IMR-90 (cell line): Measurements from ENCODE around the gene PSENEN. TPM values are rescaled to one million over a fixed set of nuclear protein-coding genes. Genes with fewer than 3 reads are reported as not detected.

Source experiments
- ATAC-seq: fragments of 200-7000 bp; cut with Tn5 transposase; 2 replicates; pipeline ENCODE4 v1.9.1; 2020; ENCODE audit warnings: low read depth, mild to moderate bottlenecking, moderate library complexity
- BruUV-seq: library from RNA; stranded (reverse); fragments of 400-500 nt; replicated peaks from 2 replicates; lab custom pipeline; 2021; lab: Mats Ljungman, UMichigan
- CTCF ChIA-PET: fragments of 300-600 bp; formaldehyde crosslinking; extraction: SDS; loops from one replicate; lab custom pipeline; 2021; ENCODE audit warnings: antibody characterized with exemption; lab: Yijun Ruan, JAX
- POLR2A ChIA-PET: fragments of 300-600 bp; sonication (Branson Sonifier 250); formaldehyde crosslinking; loops from one replicate; lab custom pipeline; 2022; ENCODE audit warnings: antibody characterized with exemption; ENCODE audit not compliant: unreplicated experiment; lab: Charles Lee
- DNase-seq: peaks from one replicate; pipeline ENCODE4 v3.0.0; 2013
- H2AFZ ChIP-seq: replicated peaks from 2 replicates; pipeline ENCODE3; 2013; ENCODE audit warnings: low read length, mild to moderate bottlenecking; ENCODE audit not compliant: poor library complexity
- H2AK5ac ChIP-seq: 2 replicates; pipeline ENCODE4 v1.6.1; 2013; ENCODE audit warnings: low read depth, low read length, inconsistent platforms
- H2AK9ac ChIP-seq: replicated peaks from 2 replicates; pipeline ENCODE3; 2013; ENCODE audit warnings: mild to moderate bottlenecking, low read depth, low read length, moderate library complexity; ENCODE audit not compliant: poor library complexity
- H2BK120ac ChIP-seq: 2 replicates; pipeline ENCODE4 v1.6.1; 2013; ENCODE audit warnings: low read depth, low read length, inconsistent platforms
- H2BK15ac ChIP-seq: 3 replicates; pipeline ENCODE4 v1.6.1; 2013; ENCODE audit warnings: low read depth, low read length, inconsistent platforms
- H2BK20ac ChIP-seq: 2 replicates; pipeline ENCODE4 v1.6.1; 2013; ENCODE audit warnings: low read depth, mild to moderate bottlenecking, inconsistent platforms, low read length, moderate library complexity
- H2BK5ac ChIP-seq: 2 replicates; pipeline ENCODE4 v1.6.1; 2013; ENCODE audit warnings: mild to moderate bottlenecking, low read depth, low read length, inconsistent platforms; ENCODE audit not compliant: poor library complexity, severe bottlenecking
- H3K14ac ChIP-seq: replicated peaks from 2 replicates; pipeline ENCODE4 v1.6.1; 2013; ENCODE audit warnings: low read depth, low read length, inconsistent platforms
- H3K18ac ChIP-seq: 2 replicates; pipeline ENCODE4 v1.6.1; 2013; ENCODE audit warnings: low read depth, low read length, control low read depth
- H3K23ac ChIP-seq: 2 replicates; pipeline ENCODE4 v1.6.1; 2013; ENCODE audit warnings: low read depth, low read length, inconsistent platforms
- H3K27ac ChIP-seq: 2 replicates; pipeline ENCODE4 v1.5.1; 2013; ENCODE audit warnings: mild to moderate bottlenecking, control low read depth, low read length; ENCODE audit not compliant: insufficient read depth
- H3K27me3 ChIP-seq: 2 replicates; pipeline ENCODE4 v1.6.1; 2013; ENCODE audit warnings: low read length; ENCODE audit not compliant: control insufficient read depth, insufficient read depth
- H3K36me3 ChIP-seq: 2 replicates; pipeline ENCODE4 v1.6.1; 2013; ENCODE audit warnings: low read length, mixed read lengths; ENCODE audit not compliant: control insufficient read depth, insufficient read depth
- H3K4ac ChIP-seq: 2 replicates; pipeline ENCODE4 v1.6.1; 2013; ENCODE audit warnings: low read depth, low read length, inconsistent platforms
- H3K4me1 ChIP-seq: 2 replicates; pipeline ENCODE4 v1.6.1; 2013; ENCODE audit warnings: low read length, mixed read lengths; ENCODE audit not compliant: control insufficient read depth, insufficient read depth
- H3K4me2 ChIP-seq: 2 replicates; pipeline ENCODE4 v1.6.1; 2013; ENCODE audit warnings: low read depth, mild to moderate bottlenecking, control low read depth, low read length, moderate library complexity
- H3K4me3 ChIP-seq: 2 replicates; pipeline ENCODE4 v1.5.1; 2013; ENCODE audit warnings: low read depth, mild to moderate bottlenecking, control low read depth, low read length, moderate library complexity; ENCODE audit not compliant: insufficient read depth
- H3K56ac ChIP-seq: 2 replicates; pipeline ENCODE4 v1.6.1; 2013; ENCODE audit warnings: low read length, inconsistent platforms; ENCODE audit not compliant: insufficient read depth; ENCODE audit errors: extremely low read depth
- H3K79me1 ChIP-seq, 2 experiments: 2 replicates each; pipeline ENCODE4 v1.6.1; 2013; ENCODE audit warnings: low read length in 2 of 2, inconsistent platforms in 1 of 2, low read depth in 1 of 2
- H3K9ac ChIP-seq: 2 replicates; pipeline ENCODE4 v1.6.1; 2013; ENCODE audit warnings: low read depth, low read length, control low read depth
- H3K9me1 ChIP-seq: 2 replicates; pipeline ENCODE4 v1.6.1; 2013; ENCODE audit warnings: low read length, inconsistent platforms; ENCODE audit not compliant: insufficient read depth
- H3K9me3 ChIP-seq: 2 replicates; pipeline ENCODE4 v1.6.1; 2013; ENCODE audit warnings: low read length; ENCODE audit not compliant: control insufficient read depth, insufficient read depth
- H4K20me1 ChIP-seq: 2 replicates; pipeline ENCODE4 v1.6.1; 2013; ENCODE audit warnings: low read length, inconsistent platforms; ENCODE audit not compliant: insufficient read depth
- H4K5ac ChIP-seq: 2 replicates; pipeline ENCODE4 v1.6.1; 2013; ENCODE audit warnings: mild to moderate bottlenecking, low read depth, low read length, control low read depth
- H4K8ac ChIP-seq, 2 experiments: 2 replicates each; pipeline ENCODE4 v1.6.1; 2013; ENCODE audit warnings: low read depth in 2 of 2, low read length in 2 of 2, control low read depth in 1 of 2, inconsistent platforms in 1 of 2
- H4K91ac ChIP-seq: 2 replicates; pipeline ENCODE4 v1.6.1; 2013; ENCODE audit warnings: low read depth, low read length, inconsistent platforms; ENCODE audit not compliant: insufficient read depth
- BHLHE40 ChIP-seq: fragments of 150-350 bp; IDR thresholded peaks from 2 replicates; pipeline ENCODE4 v1.6.1; 2016; ENCODE audit warnings: mild to moderate bottlenecking, low read depth, low read length
- CEBPB ChIP-seq: IDR thresholded peaks from 2 replicates; pipeline ENCODE4 v1.6.1; 2012; ENCODE audit warnings: low read depth, low read length, improper control_type of control experiment
- CHD1 ChIP-seq: IDR thresholded peaks from 2 replicates; pipeline ENCODE4 v1.6.1; 2012; ENCODE audit warnings: low read depth, low read length, improper control_type of control experiment
- FOS ChIP-seq: fragments of 150-350 bp; IDR thresholded peaks from 2 replicates; pipeline ENCODE4 v1.6.1; 2016; ENCODE audit warnings: low read depth, low read length
- MAFK ChIP-seq: IDR thresholded peaks from 2 replicates; pipeline ENCODE4 v1.6.1; 2012; ENCODE audit warnings: low read depth, low read length, improper control_type of control experiment
- MAZ ChIP-seq: IDR thresholded peaks from 2 replicates; pipeline ENCODE4 v1.6.1; 2012; ENCODE audit warnings: low read depth, mild to moderate bottlenecking, low read length, improper control_type of control experiment, moderate library complexity, borderline replicate concordance
- MXI1 ChIP-seq: IDR thresholded peaks from 2 replicates; pipeline ENCODE4 v1.6.1; 2012; ENCODE audit warnings: low read depth, mild to moderate bottlenecking, low read length, moderate library complexity, borderline replicate concordance
- NFE2L2 ChIP-seq: fragments of 150-350 bp; IDR thresholded peaks from 2 replicates; pipeline ENCODE4 v1.6.1; 2016; ENCODE audit warnings: low read depth, mild to moderate bottlenecking, low read length
- POLR2A ChIP-seq: IDR thresholded peaks from 2 replicates; pipeline ENCODE4 v1.6.1; 2012; ENCODE audit warnings: mild to moderate bottlenecking, low read depth, low read length
- RAD21 ChIP-seq: IDR thresholded peaks from 2 replicates; pipeline ENCODE4 v1.6.1; 2012; ENCODE audit warnings: low read length, improper control_type of control experiment
- RCOR1 ChIP-seq: IDR thresholded peaks from 2 replicates; pipeline ENCODE4 v1.6.1; 2012; ENCODE audit warnings: mild to moderate bottlenecking, low read length, improper control_type of control experiment; ENCODE audit not compliant: insufficient replicate concordance
- RFX5 ChIP-seq: IDR thresholded peaks from 2 replicates; pipeline ENCODE4 v1.8.0; 2012; ENCODE audit warnings: low read depth, mild to moderate bottlenecking, low read length, moderate library complexity
- SMC3 ChIP-seq: fragments of 150-350 bp; IDR thresholded peaks from 2 replicates; pipeline ENCODE4 v1.6.1; 2016; ENCODE audit warnings: low read depth, mild to moderate bottlenecking, antibody characterized with exemption, low read length, moderate library complexity
- WGBS, 2 experiments: methylation state at CpG; one replicate each; pipeline versions ENCODE4 v1.1.5 to v1.1.7; 2013; ENCODE audit warnings: missing lambda C conversion rate in 2 of 2; ENCODE audit not compliant: insufficient read length in 1 of 2; ENCODE audit errors: extremely low coverage in 2 of 2; 5-methylcytosine and 5-hydroxymethylcytosine counted together
- dilution Hi-C: fragments of 300-500 bp; cut with HindIII; formaldehyde crosslinking; loops from one replicate; pipeline ENCODE4 v1.14.3; 2018; ENCODE audit warnings: low sequenced_read_pairs; ENCODE audit not compliant: unreplicated experiment
- in situ Hi-C: fragments of 300-500 bp; cut with MboI; formaldehyde crosslinking; loops from 3 replicates; pipeline ENCODE4 v1.14.3; 2019; ENCODE audit warnings: low sequenced_read_pairs, inconsistent platforms, mixed read lengths
- intact Hi-C: fragments of 100-400 bp; cut with micrococcal nuclease; formaldehyde crosslinking; loops from 2 replicates; pipeline ENCODE4 v1.10.0; 2022
- polyA plus RNA-seq, 3 experiments: library from polyadenylated mRNA; depleted of rRNA; stranded (reverse); fragments of >200 nt; gene quantifications; 2 replicates each; pipeline ENCODE4 v1.2.3, GENCODE V29; 2012; ENCODE audit warnings: low replicate concordance in 1 of 3
- total RNA-seq: library from RNA; depleted of rRNA; stranded (reverse); fragments of >200 nt; gene quantifications from 2 replicates; pipeline ENCODE4 v1.2.3, GENCODE V29; 2012
- TF ChIP-seq, protein P1 (sequence below): conservative IDR thresholded peaks from 2 replicates; pipeline ENCODE4 v1.5.1; 2012; ENCODE audit warnings: mild to moderate bottlenecking, low read depth, low read length, improper control_type of control experiment
- TF ChIP-seq, protein P2 (sequence below): fragments of 150-350 bp; IDR thresholded peaks from 2 replicates; pipeline ENCODE4 v1.6.1; 2017; ENCODE audit warnings: mild to moderate bottlenecking, antibody characterized with exemption, low read length, low read depth
- TF ChIP-seq, protein P3 (sequence below): fragments of 150-350 bp; IDR thresholded peaks from 2 replicates; pipeline ENCODE4 v1.6.1; 2016; ENCODE audit warnings: low read depth, mild to moderate bottlenecking, low read length, moderate library complexity, borderline replicate concordance

Gene PSENEN
- total and polyA plus RNA-seq, 2 of the 4 experiments (the other 2 are of a cell fraction), result 9.0 to 47.0 TPM

GRCh38 chr19:35713506-35713850, 32.0 kb upstream of the PSENEN start:
- TF ChIP-seq CEBPB (no peak), MAZ (no peak), CHD1 (no peak), SMC3 (no peak), BHLHE40 (no peak), RFX5 (no peak), RAD21 (no peak), RCOR1 (no peak), MXI1 (no peak), FOS (no peak), POLR2A (no peak), NFE2L2 (no peak), MAFK (no peak)
- TF ChIP-seq, protein P1, sequence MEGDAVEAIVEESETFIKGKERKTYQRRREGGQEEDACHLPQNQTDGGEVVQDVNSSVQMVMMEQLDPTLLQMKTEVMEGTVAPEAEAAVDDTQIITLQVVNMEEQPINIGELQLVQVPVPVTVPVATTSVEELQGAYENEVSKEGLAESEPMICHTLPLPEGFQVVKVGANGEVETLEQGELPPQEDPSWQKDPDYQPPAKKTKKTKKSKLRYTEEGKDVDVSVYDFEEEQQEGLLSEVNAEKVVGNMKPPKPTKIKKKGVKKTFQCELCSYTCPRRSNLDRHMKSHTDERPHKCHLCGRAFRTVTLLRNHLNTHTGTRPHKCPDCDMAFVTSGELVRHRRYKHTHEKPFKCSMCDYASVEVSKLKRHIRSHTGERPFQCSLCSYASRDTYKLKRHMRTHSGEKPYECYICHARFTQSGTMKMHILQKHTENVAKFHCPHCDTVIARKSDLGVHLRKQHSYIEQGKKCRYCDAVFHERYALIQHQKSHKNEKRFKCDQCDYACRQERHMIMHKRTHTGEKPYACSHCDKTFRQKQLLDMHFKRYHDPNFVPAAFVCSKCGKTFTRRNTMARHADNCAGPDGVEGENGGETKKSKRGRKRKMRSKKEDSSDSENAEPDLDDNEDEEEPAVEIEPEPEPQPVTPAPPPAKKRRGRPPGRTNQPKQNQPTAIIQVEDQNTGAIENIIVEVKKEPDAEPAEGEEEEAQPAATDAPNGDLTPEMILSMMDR, result no peak
- TF ChIP-seq, protein P2, sequence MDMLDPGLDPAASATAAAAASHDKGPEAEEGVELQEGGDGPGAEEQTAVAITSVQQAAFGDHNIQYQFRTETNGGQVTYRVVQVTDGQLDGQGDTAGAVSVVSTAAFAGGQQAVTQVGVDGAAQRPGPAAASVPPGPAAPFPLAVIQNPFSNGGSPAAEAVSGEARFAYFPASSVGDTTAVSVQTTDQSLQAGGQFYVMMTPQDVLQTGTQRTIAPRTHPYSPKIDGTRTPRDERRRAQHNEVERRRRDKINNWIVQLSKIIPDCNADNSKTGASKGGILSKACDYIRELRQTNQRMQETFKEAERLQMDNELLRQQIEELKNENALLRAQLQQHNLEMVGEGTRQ, result no peak
- TF ChIP-seq, protein P3, sequence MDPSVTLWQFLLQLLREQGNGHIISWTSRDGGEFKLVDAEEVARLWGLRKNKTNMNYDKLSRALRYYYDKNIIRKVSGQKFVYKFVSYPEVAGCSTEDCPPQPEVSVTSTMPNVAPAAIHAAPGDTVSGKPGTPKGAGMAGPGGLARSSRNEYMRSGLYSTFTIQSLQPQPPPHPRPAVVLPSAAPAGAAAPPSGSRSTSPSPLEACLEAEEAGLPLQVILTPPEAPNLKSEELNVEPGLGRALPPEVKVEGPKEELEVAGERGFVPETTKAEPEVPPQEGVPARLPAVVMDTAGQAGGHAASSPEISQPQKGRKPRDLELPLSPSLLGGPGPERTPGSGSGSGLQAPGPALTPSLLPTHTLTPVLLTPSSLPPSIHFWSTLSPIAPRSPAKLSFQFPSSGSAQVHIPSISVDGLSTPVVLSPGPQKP, result no peak
- ChIA-PET POLR2A (no interaction called here), CTCF (no interaction called here)
- Histone ChIP-seq H3K14ac (no peak overlapping the region), H3K9me3 (no peaks in the 10 kb centered on the region), H3K23ac (no peak overlapping the region), H3K27ac (no peak overlapping the region), H2BK120ac (no peak overlapping the region), H3K79me1 (peaks cover 0 to 13% of the 10 kb centered on the region in 2 experiments; a peak in 2 of 4 replicates), H2BK20ac (no peak overlapping the region), H3K9me1 (no peaks in the 10 kb centered on the region), H3K27me3 (no peaks in the 10 kb centered on the region), H3K4me3 (no peak overlapping the region), H4K91ac (no peak overlapping the region), H3K36me3 (no peaks in the 10 kb centered on the region), H3K9ac (no peak overlapping the region), H3K4me1 (peaks cover 8% of the 10 kb centered on the region), H3K18ac (no peak overlapping the region), H2BK5ac (no peak overlapping the region), H4K8ac (no peak overlapping the region), H4K5ac (no peak overlapping the region), H3K4ac (no peak overlapping the region), H2BK15ac (no peak overlapping the region), H3K56ac (no peak overlapping the region), H2AFZ (no peak overlapping the region), H2AK9ac (no peak overlapping the region), H4K20me1 (peaks cover 2% of the 10 kb centered on the region; the same call in 1 of the 2 replicates), H2AK5ac (no peak overlapping the region), H3K4me2 (no peak overlapping the region)
- WGBS, 2 experiments, result no CpG with 5 or more reads among the region's 2 CpGs
- dilution Hi-C loops (no loop called here), intact Hi-C loops (no loop called here), in situ Hi-C loops (no loop called here)
- no TSS peak for BruUV-seq
- ATAC-seq, result no peak
- no peak for DNase-seq
